GM12891 (cell line): Measurements from ENCODE around the gene RIMS4.

Experiments
- POLR2A ChIP-seq: IDR thresholded peaks from 2 replicates; pipeline ENCODE4 v1.6.1; 2011; ENCODE audit warnings: low read depth, low read length, control low read depth
- POLR2AphosphoS5 ChIP-seq: IDR thresholded peaks from 2 replicates; pipeline ENCODE4 v1.6.1; 2011; ENCODE audit warnings: low read depth, low read length, control low read depth
- TAF1 ChIP-seq: IDR thresholded peaks from 2 replicates; pipeline ENCODE4 v1.6.1; 2011; ENCODE audit warnings: low read depth, low read length, control low read depth

- no peak for TF ChIP-seq POLR2A
- no peak for TF ChIP-seq TAF1
- no peak for TF ChIP-seq POLR2AphosphoS5
These were observed 46.6 kb upstream of the RIMS4 start for GRCh38 chr20:44856856-44857448.
